Breast epithelium (tissue), 4 donors: ENCODE measurements around the gene HECTD4. TPM values are rescaled to one million over a fixed set of nuclear protein-coding genes. Genes with fewer than 3 reads are reported as not detected.

ENCODE experiments used
- DNase-seq, 2 donors: peaks; one replicate each; pipeline ENCODE4 v3.0.0-alpha.2; 2019; ENCODE audit warnings: low spot score in 2 of 2
- H3K27ac ChIP-seq, 2 donors: fragments of 200-600 bp; sonication (generic) in 1 of 2; one replicate each; pipeline ENCODE4 v1.5.1; 2016 to 2019; ENCODE audit warnings: mild to moderate bottlenecking in 1 of 2
- H3K27me3 ChIP-seq, 2 donors: fragments of 200-600 bp; sonication (generic) in 1 of 2; one replicate each; pipeline versions ENCODE4 v1.5.1 to v1.6.0; 2017 to 2019; ENCODE audit warnings: control low read depth in 1 of 2, mild to moderate bottlenecking in 1 of 2
- H3K36me3 ChIP-seq: fragments of 200-600 bp; one replicate; pipeline ENCODE4 v1.5.1; 2019
- H3K4me1 ChIP-seq, 2 donors: fragments of 200-600 bp; sonication (generic); one replicate each; pipeline ENCODE4 v1.5.1; 2016 to 2019; ENCODE audit warnings: control low read depth in 1 of 2
- H3K4me3 ChIP-seq, 3 donors: fragments of 200-600 bp; sonication (generic); 1 replicate in 2 of 3; 2 replicates in 1 of 3; pipeline ENCODE4 v1.5.1; 2016 to 2019; ENCODE audit warnings: mild to moderate bottlenecking in 3 of 3, moderate library complexity in 2 of 3
- H3K9me3 ChIP-seq, 2 donors: fragments of 200-600 bp; sonication (generic) in 1 of 2; one replicate each; pipeline ENCODE4 v1.5.1; 2016 to 2019; ENCODE audit warnings: control low read depth in 1 of 2
- CTCF ChIP-seq, 3 donors: fragments of 450-650 bp; IDR thresholded peaks; one replicate each; pipeline ENCODE4 v1.5.1; 2016 to 2017; ENCODE audit warnings: antibody characterized with exemption in 3 of 3, mild to moderate bottlenecking in 3 of 3, moderate library complexity in 3 of 3
- POLR2A ChIP-seq: fragments of 450-650 bp; IDR thresholded peaks from one replicate; pipeline ENCODE4 v1.6.1; 2016; ENCODE audit warnings: antibody characterized with exemption, mild to moderate bottlenecking, moderate library complexity
- POLR2AphosphoS5 ChIP-seq, 3 donors: sonication (generic); formaldehyde crosslinking; IDR thresholded peaks; one replicate each; pipeline ENCODE4 v1.6.1; 2017; ENCODE audit warnings: antibody characterized with exemption in 3 of 3
- intact Hi-C: fragments of 100-400 bp; cut with DNase I; formaldehyde crosslinking; loops from one replicate; pipeline ENCODE4 v1.15.1; 2023; ENCODE audit warnings: low total_unique reads
- total RNA-seq, 3 donors: library from RNA; depleted of rRNA; stranded (reverse); fragments of >200 nt; gene quantifications; one replicate each; pipeline ENCODE4 v1.1.0, GENCODE V29; 2016

Gene HECTD4
- total RNA-seq, 3 donors from 2014 or later, result 37.6 to 57.4 (median 49.5) TPM

- TF ChIP-seq POLR2AphosphoS5 (IDR thresholded peaks at IDR 0.05), result no peak
- TF ChIP-seq POLR2A, result no peak
- TF ChIP-seq CTCF (IDR thresholded peaks at IDR 0.05), result no peak
- Histone ChIP-seq H3K4me1 (peaks cover 0 to under 1% of the 10 kb centered on the region in 2 donors), H3K9me3 (no peaks in the 10 kb centered on the region), H3K27me3 (no peaks in the 10 kb centered on the region), H3K36me3 (peaks cover 13% of the 10 kb centered on the region), H3K27ac (no peak overlapping the region), H3K4me3 (no peak overlapping the region)
- DNase-seq, result peak in 1 of 2 donors; percentile 33
- intact Hi-C loops, result no loop called here
Measured at GRCh38 chr12:112179916-112180315, 202.3 kb downstream of the HECTD4 start.

GRCh38 chr12:112179341-112179740 lies 202.9 kb downstream of the HECTD4 start:
- intact Hi-C loops, result no loop called here
- Histone ChIP-seq H3K27me3 (no peaks in the 10 kb centered on the region), H3K36me3 (peaks cover 11% of the 10 kb centered on the region), H3K9me3 (no peaks in the 10 kb centered on the region), H3K4me3 (no peak overlapping the region), H3K27ac (no peak overlapping the region), H3K4me1 (no peaks in the 10 kb centered on the region)
- TF ChIP-seq POLR2A (no peak), POLR2AphosphoS5 (IDR thresholded peaks at IDR 0.05) (no peak)
- DNase-seq, result no peak

GRCh38 chr12:112178796-112179195 lies 203.4 kb downstream of the HECTD4 start:
- no peak for DNase-seq
- Histone ChIP-seq H3K4me3 (no peak overlapping the region), H3K9me3 (no peaks in the 10 kb centered on the region), H3K27me3 (no peaks in the 10 kb centered on the region), H3K4me1 (no peaks in the 10 kb centered on the region), H3K36me3 (peaks cover 11% of the 10 kb centered on the region), H3K27ac (no peak overlapping the region)
- no peak for TF ChIP-seq POLR2A
- TF ChIP-seq POLR2AphosphoS5 (IDR thresholded peaks at IDR 0.05), result no peak
- no peak for TF ChIP-seq CTCF (IDR thresholded peaks at IDR 0.05)
- intact Hi-C loops, result no loop called here

DNA sequence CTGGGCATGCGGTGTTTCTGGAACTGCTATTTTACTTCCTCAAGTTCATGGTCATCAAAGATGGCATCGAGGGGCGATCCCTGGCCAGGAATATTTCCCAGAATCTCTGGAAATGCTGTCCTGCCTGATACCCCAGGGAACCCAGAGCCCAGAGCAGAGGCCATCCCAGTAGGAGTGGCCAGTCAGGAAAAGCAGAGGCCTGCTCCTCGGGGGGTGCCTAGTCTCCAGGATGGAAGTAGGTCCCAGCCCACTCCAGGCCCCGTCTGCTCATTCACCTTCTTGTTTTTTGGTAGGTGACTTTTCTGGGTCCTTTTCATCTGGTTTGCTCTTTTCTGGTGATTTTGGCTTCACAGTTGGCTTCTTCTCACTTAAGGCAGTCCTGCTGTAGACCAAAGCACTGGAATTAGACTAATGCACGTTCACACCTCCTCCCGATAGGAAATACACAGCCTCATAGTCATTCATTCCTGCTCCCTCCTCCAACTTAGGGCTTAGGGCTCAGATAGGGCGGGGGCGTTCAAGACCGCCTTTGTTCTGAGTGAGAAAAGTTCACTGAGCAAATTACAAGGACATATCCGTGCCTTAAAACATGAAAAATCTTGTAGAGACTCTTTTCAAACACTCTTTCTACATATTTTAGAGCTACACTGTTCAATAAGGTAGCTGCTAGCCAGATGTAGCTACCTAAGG lies 205.8 kb downstream of the HECTD4 start:
- peaks cover 11% of the 10 kb centered on the region for H3K36me3 ChIP-seq
- TF ChIP-seq POLR2A (no peak), CTCF (IDR thresholded peaks at IDR 0.05) (no peak), POLR2AphosphoS5 (IDR thresholded peaks at IDR 0.05) (no peak)
- DNase-seq, result peak in 1 of 2 donors; percentile 12
- no peaks in the 10 kb centered on the region for H3K4me1 ChIP-seq
- intact Hi-C loops, result no loop called here
- no peaks in the 10 kb centered on the region for H3K27me3 ChIP-seq
- no peak overlapping the region for H3K27ac ChIP-seq
- H3K9me3 ChIP-seq, result no peaks in the 10 kb centered on the region
- H3K4me3 ChIP-seq, result no peak overlapping the region

- TF ChIP-seq POLR2A, result no peak
- no peak for TF ChIP-seq CTCF (IDR thresholded peaks at IDR 0.05)
- TF ChIP-seq POLR2AphosphoS5 (IDR thresholded peaks at IDR 0.05), result no peak
- no peaks in the 10 kb centered on the region for H3K9me3 ChIP-seq
- intact Hi-C loops, result no loop called here
- H3K4me1 ChIP-seq, result no peaks in the 10 kb centered on the region
- no peak overlapping the region for H3K27ac ChIP-seq
- peaks cover 11% of the 10 kb centered on the region for H3K36me3 ChIP-seq
- H3K27me3 ChIP-seq, result no peaks in the 10 kb centered on the region
- DNase-seq, result no peak
- no peak overlapping the region for H3K4me3 ChIP-seq
Measured at GRCh38 chr12:112175361-112176155, 206.7 kb downstream of the HECTD4 start.
